WTC11 (cell line): ENCODE measurements around the gene RBPJ. TPM values are rescaled to one million over a fixed set of nuclear protein-coding genes. Genes with fewer than 3 reads are reported as not detected.

ENCODE experiments used
- ATAC-seq: fragments of 200-7000 bp; cut with Tn5 transposase; 2 replicates; pipeline ENCODE4 v1.10.0; 2021; ENCODE audit warnings: mild to moderate bottlenecking, moderate library complexity
- CTCF ChIA-PET: fragments of 300-600 bp; sonication (Branson Sonifier 250); formaldehyde crosslinking; loops from one replicate; lab custom pipeline; 2021; ENCODE audit warnings: antibody characterized with exemption; lab: Charles Lee
- POLR2A ChIA-PET: fragments of 350-600 bp; sonication (Branson Sonifier 250); formaldehyde crosslinking; loops from one replicate; lab custom pipeline; 2021; ENCODE audit warnings: antibody characterized with exemption; lab: Charles Lee
- DNase-seq: peaks from one replicate; pipeline ENCODE4 v3.0.0; 2021; ENCODE audit warnings: low spot score
- H3K27ac Mint-ChIP-seq: 2 replicates; pipeline ENCODE4 v1.8.0; 2021; ENCODE audit warnings: mixed read lengths
- H3K27me3 Mint-ChIP-seq: 2 replicates; pipeline ENCODE4 v1.8.0; 2021; ENCODE audit warnings: low read depth, mild to moderate bottlenecking, moderate library complexity, mixed read lengths
- H3K36me3 Mint-ChIP-seq: 2 replicates; pipeline ENCODE4 v1.8.0; 2021; ENCODE audit warnings: mixed read lengths
- H3K4me1 Mint-ChIP-seq: 2 replicates; pipeline ENCODE4 v1.8.0; 2022; ENCODE audit warnings: mixed read lengths
- H3K4me3 Mint-ChIP-seq: 2 replicates; pipeline ENCODE4 v1.8.0; 2021; ENCODE audit warnings: mild to moderate bottlenecking, moderate library complexity, mixed read lengths
- H3K9me3 Mint-ChIP-seq: 2 replicates; pipeline ENCODE4 v1.8.0; 2021; ENCODE audit warnings: mixed read lengths
- AR ChIP-seq: fragments of 250-450 bp; sonication (Bioruptor Pico); IDR thresholded peaks from 2 replicates; pipeline ENCODE4 v1.9.0; 2021; ENCODE audit warnings: mild to moderate bottlenecking
- CREM ChIP-seq: sonication (generic); formaldehyde crosslinking; IDR thresholded peaks from 2 replicates; pipeline ENCODE4 v1.8.1; 2022; ENCODE audit warnings: mild to moderate bottlenecking, missing genetic modification reagents, moderate library complexity
- ETV6 ChIP-seq: sonication (generic); formaldehyde crosslinking; IDR thresholded peaks from 2 replicates; pipeline ENCODE4 v1.8.1; 2022; ENCODE audit warnings: mild to moderate bottlenecking, missing genetic modification reagents
- FOXP1 ChIP-seq: sonication (generic); formaldehyde crosslinking; IDR thresholded peaks from 2 replicates; pipeline ENCODE4 v1.8.0; 2022; ENCODE audit warnings: missing genetic modification reagents, mild to moderate bottlenecking, moderate library complexity, borderline replicate concordance
- NFATC4 ChIP-seq: fragments of 250-450 bp; sonication (Bioruptor Pico); IDR thresholded peaks from 2 replicates; pipeline ENCODE4 v1.9.0; 2021; ENCODE audit warnings: mild to moderate bottlenecking
- NFYB ChIP-seq: sonication (generic); formaldehyde crosslinking; conservative IDR thresholded peaks from 2 replicates; pipeline ENCODE4 v1.8.0; 2022; ENCODE audit warnings: low read depth, missing genetic modification reagents
- NR1H2 ChIP-seq: sonication (generic); formaldehyde crosslinking; IDR thresholded peaks from 2 replicates; pipeline ENCODE4 v1.9.0; 2021; ENCODE audit warnings: mild to moderate bottlenecking, moderate library complexity, missing genetic modification reagents
- RORB ChIP-seq: fragments of 250-450 bp; sonication (Bioruptor Pico); IDR thresholded peaks from 2 replicates; pipeline ENCODE4 v1.9.0; 2021; ENCODE audit warnings: mild to moderate bottlenecking
- SMAD3 ChIP-seq: sonication (generic); formaldehyde crosslinking; IDR thresholded peaks from 2 replicates; pipeline ENCODE4 v1.8.0; 2022; ENCODE audit warnings: missing genetic modification reagents, mild to moderate bottlenecking, borderline replicate concordance
- TCF7 ChIP-seq: sonication (generic); formaldehyde crosslinking; IDR thresholded peaks from 2 replicates; pipeline ENCODE4 v1.8.0; 2022; ENCODE audit warnings: mild to moderate bottlenecking, low read depth, missing genetic modification reagents, moderate library complexity
- TEAD4 ChIP-seq: sonication (generic); formaldehyde crosslinking; IDR thresholded peaks from 2 replicates; pipeline ENCODE4 v1.8.0; 2022; ENCODE audit warnings: mild to moderate bottlenecking, missing genetic modification reagents
- ZNF219 ChIP-seq: sonication (generic); formaldehyde crosslinking; IDR thresholded peaks from 2 replicates; pipeline ENCODE4 v1.8.0; 2023; ENCODE audit warnings: missing genetic modification reagents, mild to moderate bottlenecking, borderline replicate concordance
- ZNF425 ChIP-seq: fragments of 250-450 bp; sonication (Bioruptor Pico); conservative IDR thresholded peaks from 2 replicates; pipeline ENCODE4 v1.9.0; 2021; ENCODE audit warnings: mild to moderate bottlenecking
- ZNF671 ChIP-seq: fragments of 250-450 bp; sonication (Bioruptor Pico); IDR thresholded peaks from 2 replicates; pipeline ENCODE4 v1.8.0; 2021; ENCODE audit warnings: mild to moderate bottlenecking
- total RNA-seq: library from RNA; stranded (reverse); gene quantifications from 3 replicates; pipeline ENCODE4 v1.2.3, GENCODE V29; 2021
- TF ChIP-seq, protein P1 (sequence below): sonication (generic); formaldehyde crosslinking; IDR thresholded peaks from 2 replicates; pipeline ENCODE4 v1.8.1; 2023; ENCODE audit warnings: mild to moderate bottlenecking, missing genetic modification reagents, moderate library complexity
- TF ChIP-seq, protein P2 (sequence below): sonication (generic); formaldehyde crosslinking; conservative IDR thresholded peaks from 2 replicates; pipeline ENCODE4 v1.8.1; 2023; ENCODE audit warnings: mild to moderate bottlenecking, low read depth, missing genetic modification reagents, moderate library complexity
- TF ChIP-seq, protein P3 (sequence below): fragments of 200-600 bp; IDR thresholded peaks from 2 replicates; pipeline ENCODE4 v1.8.0; 2022; ENCODE audit warnings: antibody characterized with exemption

RBPJ gene
- total RNA-seq, 1 experiment from 2014 or later, result 163 TPM

DNA sequence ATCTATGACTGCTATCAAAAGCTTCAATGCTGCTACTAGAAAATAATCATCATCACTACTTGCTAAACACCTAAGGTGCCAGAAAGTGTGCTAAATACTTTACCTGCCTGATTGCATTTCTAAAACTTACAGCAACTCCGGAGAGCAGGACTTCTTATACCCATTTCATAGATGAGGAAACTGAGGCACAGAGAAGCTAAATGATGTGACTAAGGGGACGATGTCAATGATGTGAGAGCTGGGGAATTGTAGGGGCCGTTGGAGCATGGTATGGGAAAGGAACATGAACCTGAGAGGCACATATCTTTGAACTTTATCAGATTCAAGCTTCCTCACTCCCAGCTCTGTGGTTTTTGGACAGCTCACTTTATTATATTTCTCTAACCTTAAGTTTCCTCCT, 130.8 kb downstream of the RBPJ start (continued):
- TF ChIP-seq, protein P1, sequence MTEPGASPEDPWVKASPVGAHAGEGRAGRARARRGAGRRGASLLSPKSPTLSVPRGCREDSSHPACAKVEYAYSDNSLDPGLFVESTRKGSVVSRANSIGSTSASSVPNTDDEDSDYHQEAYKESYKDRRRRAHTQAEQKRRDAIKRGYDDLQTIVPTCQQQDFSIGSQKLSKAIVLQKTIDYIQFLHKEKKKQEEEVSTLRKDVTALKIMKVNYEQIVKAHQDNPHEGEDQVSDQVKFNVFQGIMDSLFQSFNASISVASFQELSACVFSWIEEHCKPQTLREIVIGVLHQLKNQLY, result no peak
- TF ChIP-seq ZNF219 (CRISPR knock-in tag) (no peak), TCF7 (no peak), ZNF671 (CRISPR knock-in tag) (no peak), FOXP1 (CRISPR knock-in tag) (no peak), ZNF425 (CRISPR knock-in tag) (no peak), ETV6 (no peak)

GRCh38 chr4:26452565-26453531, 132.0 kb downstream of the RBPJ start:
- peak; percentile 76 for ATAC-seq
- CTCF ChIA-PET, result interaction anchor here (0.5 to 1.8 kb wide), 5 partner anchors 9 to 611 kb away, joined by 3 to 10 read pairs (median 3); no protein-coding TSS in a partner anchor
- H3K36me3 Mint-ChIP-seq, result no peaks in the 10 kb centered on the region
- no peaks in the 10 kb centered on the region for H3K27me3 Mint-ChIP-seq
- no peak for TF ChIP-seq CREM (CRISPR knock-in tag)
- peak overlapping the region; percentile 37 for H3K27ac Mint-ChIP-seq
- POLR2A ChIA-PET, result interaction anchor here (0.5 kb wide), 1 partner anchor 289 kb away, joined by 3 read pairs; no protein-coding TSS in a partner anchor
- peak; percentile 28 for DNase-seq
- H3K4me1 Mint-ChIP-seq, result peaks cover 16% of the 10 kb centered on the region
- peaks cover 26% of the 10 kb centered on the region for H3K9me3 Mint-ChIP-seq
- no peak overlapping the region for H3K4me3 Mint-ChIP-seq

- H3K36me3 Mint-ChIP-seq, result no peaks in the 10 kb centered on the region
- CTCF ChIA-PET, result no interaction called here
- no peak for ATAC-seq
- H3K27ac Mint-ChIP-seq, result no peak overlapping the region
- peaks cover 21% of the 10 kb centered on the region for H3K4me1 Mint-ChIP-seq
- H3K9me3 Mint-ChIP-seq, result peaks cover 16% of the 10 kb centered on the region
- no peak for DNase-seq
- TF ChIP-seq NFYB (CRISPR knock-in tag) (no peak), SMAD3 (CRISPR knock-in tag) (no peak), RORB (CRISPR knock-in tag) (no peak), AR (CRISPR knock-in tag) (no peak), TEAD4 (no peak), NR1H2 (no peak), NFATC4 (CRISPR knock-in tag) (no peak), ZNF425 (CRISPR knock-in tag) (no peak)
- TF ChIP-seq, protein P2, sequence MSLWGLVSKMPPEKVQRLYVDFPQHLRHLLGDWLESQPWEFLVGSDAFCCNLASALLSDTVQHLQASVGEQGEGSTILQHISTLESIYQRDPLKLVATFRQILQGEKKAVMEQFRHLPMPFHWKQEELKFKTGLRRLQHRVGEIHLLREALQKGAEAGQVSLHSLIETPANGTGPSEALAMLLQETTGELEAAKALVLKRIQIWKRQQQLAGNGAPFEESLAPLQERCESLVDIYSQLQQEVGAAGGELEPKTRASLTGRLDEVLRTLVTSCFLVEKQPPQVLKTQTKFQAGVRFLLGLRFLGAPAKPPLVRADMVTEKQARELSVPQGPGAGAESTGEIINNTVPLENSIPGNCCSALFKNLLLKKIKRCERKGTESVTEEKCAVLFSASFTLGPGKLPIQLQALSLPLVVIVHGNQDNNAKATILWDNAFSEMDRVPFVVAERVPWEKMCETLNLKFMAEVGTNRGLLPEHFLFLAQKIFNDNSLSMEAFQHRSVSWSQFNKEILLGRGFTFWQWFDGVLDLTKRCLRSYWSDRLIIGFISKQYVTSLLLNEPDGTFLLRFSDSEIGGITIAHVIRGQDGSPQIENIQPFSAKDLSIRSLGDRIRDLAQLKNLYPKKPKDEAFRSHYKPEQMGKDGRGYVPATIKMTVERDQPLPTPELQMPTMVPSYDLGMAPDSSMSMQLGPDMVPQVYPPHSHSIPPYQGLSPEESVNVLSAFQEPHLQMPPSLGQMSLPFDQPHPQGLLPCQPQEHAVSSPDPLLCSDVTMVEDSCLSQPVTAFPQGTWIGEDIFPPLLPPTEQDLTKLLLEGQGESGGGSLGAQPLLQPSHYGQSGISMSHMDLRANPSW (CRISPR knock-in tag), result no peak
- TF ChIP-seq, protein P3, sequence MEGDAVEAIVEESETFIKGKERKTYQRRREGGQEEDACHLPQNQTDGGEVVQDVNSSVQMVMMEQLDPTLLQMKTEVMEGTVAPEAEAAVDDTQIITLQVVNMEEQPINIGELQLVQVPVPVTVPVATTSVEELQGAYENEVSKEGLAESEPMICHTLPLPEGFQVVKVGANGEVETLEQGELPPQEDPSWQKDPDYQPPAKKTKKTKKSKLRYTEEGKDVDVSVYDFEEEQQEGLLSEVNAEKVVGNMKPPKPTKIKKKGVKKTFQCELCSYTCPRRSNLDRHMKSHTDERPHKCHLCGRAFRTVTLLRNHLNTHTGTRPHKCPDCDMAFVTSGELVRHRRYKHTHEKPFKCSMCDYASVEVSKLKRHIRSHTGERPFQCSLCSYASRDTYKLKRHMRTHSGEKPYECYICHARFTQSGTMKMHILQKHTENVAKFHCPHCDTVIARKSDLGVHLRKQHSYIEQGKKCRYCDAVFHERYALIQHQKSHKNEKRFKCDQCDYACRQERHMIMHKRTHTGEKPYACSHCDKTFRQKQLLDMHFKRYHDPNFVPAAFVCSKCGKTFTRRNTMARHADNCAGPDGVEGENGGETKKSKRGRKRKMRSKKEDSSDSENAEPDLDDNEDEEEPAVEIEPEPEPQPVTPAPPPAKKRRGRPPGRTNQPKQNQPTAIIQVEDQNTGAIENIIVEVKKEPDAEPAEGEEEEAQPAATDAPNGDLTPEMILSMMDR, result no peak
- POLR2A ChIA-PET, result no interaction called here
- no peak overlapping the region for H3K4me3 Mint-ChIP-seq
- no peaks in the 10 kb centered on the region for H3K27me3 Mint-ChIP-seq
Observed at GRCh38 chr4:26454961-26455360, 134.1 kb downstream of the RBPJ start.
